ENCODE measurements around the gene RPS10.

The RPS10 gene

GRCh38 chr6:34460796-34461507 lies 35.1 kb upstream of the RPS10 start:
- no peak overlapping the region for H3K9ac ChIP-seq (ENCODE audit: insufficient read length, low read depth)
- TF ChIP-seq YY1 (IDR thresholded peaks at IDR 0.05; ENCODE audit: insufficient read depth, insufficient read length) (no peak), SUZ12 (IDR thresholded peaks at IDR 0.05; ENCODE audit: extremely low read depth, insufficient read depth, insufficient read length) (no peak), ZNF274 (IDR thresholded peaks at IDR 0.05; ENCODE audit: low read depth, low read length) (no peak)
- H3K4me1 ChIP-seq (ENCODE audit: insufficient read depth, insufficient read length): peaks cover 17% of the 10 kb centered on the region
- peaks cover 8% of the 10 kb centered on the region for H3K27me3 ChIP-seq (ENCODE audit: insufficient read depth, insufficient read length)
- no peak overlapping the region for H3K4me3 ChIP-seq (ENCODE audit: insufficient read length, low read depth)
- H3K9me3 ChIP-seq (ENCODE audit: insufficient read depth, low read length): no peaks in the 10 kb centered on the region
- no peak for DNase-seq (ENCODE audit: low read depth, low spot score)
- H3K36me3 ChIP-seq (ENCODE audit: insufficient read depth, insufficient read length, low read length): no peaks in the 10 kb centered on the region

DNA sequence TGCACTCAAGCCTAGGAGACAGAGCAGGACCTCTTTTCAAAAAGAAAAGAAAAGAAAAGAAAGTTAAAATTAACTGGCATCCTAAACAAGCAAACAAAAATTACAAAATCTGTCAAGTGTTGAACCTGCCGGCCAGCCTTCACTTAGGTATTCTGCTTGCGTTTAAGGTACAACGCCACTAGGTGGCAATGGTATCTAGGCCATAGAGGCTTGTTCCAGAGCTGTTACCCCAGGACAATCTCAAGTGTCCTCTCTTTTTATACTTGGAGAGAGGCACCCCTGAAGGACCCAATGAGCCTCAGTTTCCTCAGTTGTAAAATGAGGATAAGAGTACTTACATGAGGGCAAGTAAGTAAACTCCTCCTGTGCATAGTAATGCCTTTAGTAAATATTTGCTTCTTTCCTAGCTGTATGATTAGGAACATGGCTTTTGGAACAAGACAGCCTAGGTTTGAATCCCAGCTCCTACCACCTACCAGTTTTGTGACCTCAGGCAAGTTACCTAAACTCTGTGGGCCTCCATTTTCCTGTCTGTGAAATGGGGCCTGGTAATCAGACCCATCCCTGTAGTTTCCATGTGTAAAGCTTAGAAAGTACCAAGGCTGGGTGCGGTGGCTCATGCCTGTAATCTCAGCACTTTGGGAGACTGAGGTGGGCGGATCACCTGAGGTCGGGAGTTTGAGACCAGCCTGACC lies 34.2 kb upstream of the RPS10 start:
- Histone ChIP-seq H3K4me3 (ENCODE audit: insufficient read length, low read depth) (no peak overlapping the region), H3K36me3 (ENCODE audit: insufficient read depth, insufficient read length, low read length) (no peaks in the 10 kb centered on the region), H3K4me1 (ENCODE audit: insufficient read depth, insufficient read length) (peaks cover 17% of the 10 kb centered on the region), H3K9me3 (ENCODE audit: insufficient read depth, low read length) (no peaks in the 10 kb centered on the region), H3K27me3 (ENCODE audit: insufficient read depth, insufficient read length) (peaks cover 1% of the 10 kb centered on the region), H3K9ac (ENCODE audit: insufficient read length, low read depth) (no peak overlapping the region)
- no peak for DNase-seq (ENCODE audit: low read depth, low spot score)
- TF ChIP-seq YY1 (IDR thresholded peaks at IDR 0.05; ENCODE audit: insufficient read depth, insufficient read length) (no peak), SUZ12 (IDR thresholded peaks at IDR 0.05; ENCODE audit: extremely low read depth, insufficient read depth, insufficient read length) (no peak), ZNF274 (IDR thresholded peaks at IDR 0.05; ENCODE audit: low read depth, low read length) (no peak)

DNA sequence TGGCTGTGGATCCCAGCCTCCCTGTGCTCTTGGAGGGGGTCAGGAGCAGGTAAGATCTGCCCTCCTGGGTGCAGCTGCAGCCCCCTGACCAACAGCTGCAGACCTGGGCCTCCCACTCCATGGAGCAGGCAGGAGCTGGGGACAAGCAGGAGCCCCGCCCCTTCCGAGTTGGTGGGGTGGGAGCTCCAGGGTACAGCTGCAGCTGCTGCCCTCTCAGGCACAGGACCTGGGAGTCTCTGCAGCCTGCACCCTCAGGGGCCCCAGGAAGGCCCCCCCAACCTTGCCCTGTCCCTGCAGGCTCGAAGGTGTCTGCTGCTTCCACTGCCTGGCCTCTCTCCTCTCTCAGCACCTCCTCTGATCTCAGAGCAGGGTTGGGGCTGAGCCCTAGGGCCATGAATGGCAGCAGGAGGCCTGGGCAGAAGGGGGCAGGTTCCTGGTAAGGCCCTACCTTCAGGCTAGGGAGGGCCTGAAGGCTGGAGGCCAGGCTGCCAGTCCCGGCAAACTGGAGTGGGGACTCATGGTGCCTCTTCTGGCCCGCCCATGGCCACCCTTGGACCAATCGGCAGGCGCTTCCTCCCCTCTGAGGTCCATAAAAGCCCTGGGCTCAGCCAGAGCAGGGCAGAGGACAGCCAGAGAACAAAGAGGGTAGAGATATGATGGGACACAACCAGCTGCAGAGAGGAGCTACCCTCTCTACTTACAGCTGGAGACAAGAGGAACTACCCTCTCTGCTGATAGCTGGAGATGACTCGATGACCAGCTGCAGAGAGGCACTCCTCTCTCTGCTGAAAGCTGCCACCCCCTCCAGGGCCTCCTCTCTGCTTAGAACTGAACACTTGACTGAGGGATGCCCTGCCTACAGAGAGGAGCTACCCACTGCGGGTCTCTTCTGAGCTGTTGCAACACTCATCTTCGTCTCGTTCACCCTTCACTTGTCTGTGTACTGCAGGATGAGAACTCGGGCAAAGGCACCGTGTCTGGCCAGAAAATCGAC lies 32.2 kb upstream of the RPS10 start:
- no peak for DNase-seq (ENCODE audit: low read depth, low spot score)
- H3K9ac ChIP-seq (ENCODE audit: insufficient read length, low read depth): no peak overlapping the region

GRCh38 chr6:34457382-34457741 lies 31.5 kb upstream of the RPS10 start:
- Histone ChIP-seq H3K36me3 (ENCODE audit: insufficient read depth, insufficient read length, low read length) (no peaks in the 10 kb centered on the region), H3K4me1 (ENCODE audit: insufficient read depth, insufficient read length) (peaks cover 11% of the 10 kb centered on the region), H3K27me3 (ENCODE audit: insufficient read depth, insufficient read length) (no peaks in the 10 kb centered on the region), H3K9me3 (ENCODE audit: insufficient read depth, low read length) (no peaks in the 10 kb centered on the region), H3K9ac (ENCODE audit: insufficient read length, low read depth) (no peak overlapping the region), H3K4me3 (ENCODE audit: insufficient read length, low read depth) (no peak overlapping the region)
- DNase-seq (ENCODE audit: low read depth, low spot score): no peak
- no peak for TF ChIP-seq ZNF274 (IDR thresholded peaks at IDR 0.05; ENCODE audit: low read depth, low read length)
- no peak for TF ChIP-seq SUZ12 (IDR thresholded peaks at IDR 0.05; ENCODE audit: extremely low read depth, insufficient read depth, insufficient read length)
- no peak for TF ChIP-seq YY1 (IDR thresholded peaks at IDR 0.05; ENCODE audit: insufficient read depth, insufficient read length)

More for the DNA sequence above, 32.2 kb upstream of the RPS10 start:
- no peaks in the 10 kb centered on the region for H3K9me3 ChIP-seq (ENCODE audit: insufficient read depth, low read length)
- TF ChIP-seq ZNF274 (IDR thresholded peaks at IDR 0.05; ENCODE audit: low read depth, low read length) (no peak), YY1 (IDR thresholded peaks at IDR 0.05; ENCODE audit: insufficient read depth, insufficient read length) (no peak), SUZ12 (IDR thresholded peaks at IDR 0.05; ENCODE audit: extremely low read depth, insufficient read depth, insufficient read length) (no peak)
- peaks cover 11% of the 10 kb centered on the region for H3K4me1 ChIP-seq (ENCODE audit: insufficient read depth, insufficient read length)
- H3K27me3 ChIP-seq (ENCODE audit: insufficient read depth, insufficient read length): no peaks in the 10 kb centered on the region
- H3K36me3 ChIP-seq (ENCODE audit: insufficient read depth, insufficient read length, low read length): no peaks in the 10 kb centered on the region
- no peak overlapping the region for H3K4me3 ChIP-seq (ENCODE audit: insufficient read length, low read depth)

DNA sequence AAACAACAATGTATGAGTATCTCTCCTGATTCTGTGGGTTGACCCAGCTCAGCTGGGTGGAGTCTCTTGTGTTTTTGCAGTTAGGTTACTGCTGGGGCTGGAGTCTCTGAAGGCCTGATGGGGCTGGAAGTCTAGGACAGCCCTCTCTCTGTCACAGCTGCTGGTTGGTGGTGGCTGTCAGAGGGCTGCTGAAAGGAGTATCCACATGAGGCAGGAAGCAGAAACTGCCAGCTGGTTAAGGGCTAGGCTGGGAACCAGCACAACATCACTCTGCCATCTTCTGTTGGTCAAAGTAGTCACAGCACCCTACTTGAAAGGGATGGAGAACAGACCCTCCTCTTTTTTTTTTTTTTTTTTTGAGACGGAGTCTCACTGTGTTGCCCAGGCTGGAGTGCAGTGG lies 30.0 kb upstream of the RPS10 start:
- no peak for TF ChIP-seq ZNF274 (IDR thresholded peaks at IDR 0.05; ENCODE audit: low read depth, low read length)

DNA sequence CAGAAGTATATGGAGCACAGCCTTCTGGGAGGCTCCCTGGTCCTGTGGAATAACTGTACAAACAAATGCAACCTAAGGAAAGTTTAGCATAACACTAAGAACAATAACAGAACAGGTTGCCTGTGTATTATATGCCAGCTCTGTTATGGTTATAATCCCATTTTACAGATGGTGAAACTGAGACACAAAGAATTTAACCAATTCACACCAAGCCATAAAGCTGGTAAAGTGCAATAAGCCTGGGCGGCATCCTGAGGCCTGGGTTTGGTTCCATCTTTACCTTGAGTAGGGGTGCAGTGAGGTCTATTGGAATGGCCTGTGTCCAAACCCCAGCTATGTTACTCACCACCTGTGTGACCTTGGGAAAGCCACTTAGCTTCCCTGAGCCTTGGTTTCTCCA lies 25.3 kb upstream of the RPS10 start:
- TF ChIP-seq ZNF274 (IDR thresholded peaks at IDR 0.05; ENCODE audit: low read depth, low read length) (no peak), SUZ12 (IDR thresholded peaks at IDR 0.05; ENCODE audit: extremely low read depth, insufficient read depth, insufficient read length) (no peak), YY1 (IDR thresholded peaks at IDR 0.05; ENCODE audit: insufficient read depth, insufficient read length) (no peak)
- Histone ChIP-seq H3K36me3 (ENCODE audit: insufficient read depth, insufficient read length, low read length) (no peaks in the 10 kb centered on the region), H3K9ac (ENCODE audit: insufficient read length, low read depth) (no peak overlapping the region), H3K4me1 (ENCODE audit: insufficient read depth, insufficient read length) (peaks cover 6% of the 10 kb centered on the region), H3K27me3 (ENCODE audit: insufficient read depth, insufficient read length) (no peaks in the 10 kb centered on the region), H3K9me3 (ENCODE audit: insufficient read depth, low read length) (peaks cover 7% of the 10 kb centered on the region; the same call in 1 of the 2 replicates), H3K4me3 (ENCODE audit: insufficient read length, low read depth) (no peak overlapping the region)
- DNase-seq (ENCODE audit: low read depth, low spot score): no peak

More for the DNA sequence above, 30.0 kb upstream of the RPS10 start:
- Histone ChIP-seq H3K9ac (ENCODE audit: insufficient read length, low read depth) (no peak overlapping the region), H3K4me3 (ENCODE audit: insufficient read length, low read depth) (no peak overlapping the region), H3K36me3 (ENCODE audit: insufficient read depth, insufficient read length, low read length) (no peaks in the 10 kb centered on the region), H3K4me1 (ENCODE audit: insufficient read depth, insufficient read length) (peaks cover 11% of the 10 kb centered on the region), H3K27me3 (ENCODE audit: insufficient read depth, insufficient read length) (no peaks in the 10 kb centered on the region), H3K9me3 (ENCODE audit: insufficient read depth, low read length) (peaks cover 7% of the 10 kb centered on the region; the same call in 1 of the 2 replicates)
- no peak for DNase-seq (ENCODE audit: low read depth, low spot score)
